Peyer's patch (tissue), 4 donors: Measurements from ENCODE around the gene AHRR. TPM values are rescaled to one million over a fixed set of nuclear protein-coding genes. Genes with fewer than 3 reads are reported as not detected.

Experiments
- DNase-seq, 3 donors: peaks; one replicate each; pipeline ENCODE4 v3.0.0-alpha.2; 2017 to 2019
- H3K27ac ChIP-seq, 4 donors: fragments of 200-600 bp; sonication (generic); one replicate each; pipeline ENCODE4 v1.5.1; 2016 to 2019
- H3K27me3 ChIP-seq, 2 donors: fragments of 200-600 bp; sonication (generic); one replicate each; pipeline ENCODE4 v1.5.1; 2019
- H3K36me3 ChIP-seq, 3 donors: fragments of 200-600 bp; sonication (generic); one replicate each; pipeline ENCODE4 v1.5.1; 2016 to 2019
- H3K4me1 ChIP-seq, 4 donors: fragments of 200-600 bp; sonication (generic); one replicate each; pipeline ENCODE4 v1.5.1; 2016 to 2019
- H3K4me3 ChIP-seq, 4 donors: fragments of 200-600 bp; sonication (generic); 1 replicate in 3 of 4; 2 replicates in 1 of 4; pipeline ENCODE4 v1.5.1; 2016 to 2019; ENCODE audit warnings: mild to moderate bottlenecking in 1 of 4
- H3K9me3 ChIP-seq, 4 donors: fragments of 200-600 bp; sonication (generic); one replicate each; pipeline ENCODE4 v1.5.1; 2016 to 2019; ENCODE audit warnings: mild to moderate bottlenecking in 1 of 4
- CTCF ChIP-seq, 6 experiments: fragments of 450-650 bp in 4 of 6; fragments of 200-600 bp in 2 of 6; sonication (generic) in 1 of 6; IDR thresholded peaks; one replicate each; pipeline ENCODE4 v1.5.1; 2017 to 2019; ENCODE audit warnings: antibody characterized with exemption in 6 of 6, mild to moderate bottlenecking in 3 of 6, moderate library complexity in 1 of 6
- POLR2A ChIP-seq, 2 donors: fragments of 450-650 bp; IDR thresholded peaks; one replicate each; pipeline ENCODE4 v1.5.1; 2017; ENCODE audit warnings: antibody characterized with exemption in 2 of 2, mild to moderate bottlenecking in 2 of 2, moderate library complexity in 2 of 2
- total RNA-seq, 4 donors: library from RNA; depleted of rRNA; stranded (reverse); fragments of >200 nt; gene quantifications; one replicate each; pipeline ENCODE4 v1.1.0, GENCODE V29; 2016

The AHRR gene
- total RNA-seq, 4 donors from 2014 or later = 1.6 to 28.1 (median 2.4) TPM

DNA sequence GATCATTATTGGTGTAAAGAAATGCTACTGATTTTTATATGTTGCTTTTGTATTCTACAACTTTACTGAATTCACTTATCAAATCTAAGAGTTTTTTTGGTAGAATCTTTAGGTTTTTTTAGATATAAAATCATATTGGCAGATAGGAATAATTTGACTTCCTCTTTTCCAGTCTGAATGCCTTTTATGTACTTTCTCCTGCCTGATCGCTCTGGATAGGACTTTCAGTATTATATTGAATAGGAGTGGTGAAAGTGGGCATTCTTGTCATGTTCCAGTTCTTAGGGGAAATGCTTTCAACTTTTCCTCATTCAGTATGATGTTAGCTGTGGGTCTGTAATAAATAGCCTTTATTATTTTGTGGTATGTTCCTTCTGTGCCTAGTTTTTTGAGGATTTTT lies 8.3 kb downstream of the AHRR start:
- TF ChIP-seq CTCF (IDR thresholded peaks at IDR 0.05) (no peak), POLR2A (IDR thresholded peaks at IDR 0.05) (no peak)
- Histone ChIP-seq H3K9me3 (no peaks in the 10 kb centered on the region), H3K4me3 (no peak overlapping the region), H3K4me1 (no peaks in the 10 kb centered on the region), H3K27me3 (no peaks in the 10 kb centered on the region), H3K36me3 (no peaks in the 10 kb centered on the region), H3K27ac (no peak overlapping the region)
- DNase-seq = no peak

DNA sequence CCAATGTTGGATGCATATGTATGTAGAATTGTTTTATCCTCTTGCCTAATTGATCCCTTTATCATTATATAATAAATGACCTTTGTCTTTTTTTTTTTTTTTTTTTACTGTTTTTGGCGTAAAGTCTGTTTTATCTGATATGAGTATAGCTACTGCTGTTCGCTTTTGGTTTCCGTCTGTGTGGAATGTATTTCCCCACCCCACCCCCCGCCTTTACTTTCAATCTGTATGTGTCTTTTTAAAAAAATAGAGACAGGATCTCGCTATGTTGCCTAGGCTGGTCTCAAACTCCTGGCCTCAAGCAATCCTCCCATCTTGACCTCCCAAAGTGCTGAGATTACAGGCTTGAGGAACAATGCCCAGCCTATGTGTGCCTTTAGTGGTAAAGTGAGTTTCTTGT lies 11.3 kb downstream of the AHRR start:
- Histone ChIP-seq H3K4me1 (no peaks in the 10 kb centered on the region), H3K36me3 (no peaks in the 10 kb centered on the region), H3K9me3 (no peaks in the 10 kb centered on the region), H3K27ac (no peak overlapping the region), H3K27me3 (no peaks in the 10 kb centered on the region), H3K4me3 (no peak overlapping the region)
- DNase-seq = no peak
- TF ChIP-seq POLR2A (IDR thresholded peaks at IDR 0.05) = no peak
- TF ChIP-seq CTCF (IDR thresholded peaks at IDR 0.05) = no peak

GRCh38 chr5:333945-334344 lies 12.4 kb downstream of the AHRR start:
- TF ChIP-seq POLR2A (IDR thresholded peaks at IDR 0.05) (no peak), CTCF (IDR thresholded peaks at IDR 0.05) (no peak)
- Histone ChIP-seq H3K36me3 (no peaks in the 10 kb centered on the region), H3K27me3 (no peaks in the 10 kb centered on the region), H3K9me3 (no peaks in the 10 kb centered on the region), H3K4me3 (no peak overlapping the region), H3K4me1 (no peaks in the 10 kb centered on the region), H3K27ac (no peak overlapping the region)
- no peak for DNase-seq

GRCh38 chr5:334903-335739 lies 13.6 kb downstream of the AHRR start:
- H3K4me1 ChIP-seq = no peaks in the 10 kb centered on the region
- H3K36me3 ChIP-seq = no peaks in the 10 kb centered on the region
- no peak overlapping the region for H3K27ac ChIP-seq
- no peak for DNase-seq
- H3K27me3 ChIP-seq = no peaks in the 10 kb centered on the region
- TF ChIP-seq POLR2A (IDR thresholded peaks at IDR 0.05) (no peak), CTCF (IDR thresholded peaks at IDR 0.05) (no peak)
- H3K9me3 ChIP-seq = no peaks in the 10 kb centered on the region
- H3K4me3 ChIP-seq = no peak overlapping the region

GRCh38 chr5:335740-336038 lies 14.2 kb downstream of the AHRR start:
- no peak overlapping the region for H3K27ac ChIP-seq
- no peaks in the 10 kb centered on the region for H3K4me1 ChIP-seq
- no peak for DNase-seq
- no peaks in the 10 kb centered on the region for H3K9me3 ChIP-seq
- H3K4me3 ChIP-seq = no peak overlapping the region
- H3K27me3 ChIP-seq = no peaks in the 10 kb centered on the region
- no peak for TF ChIP-seq CTCF (IDR thresholded peaks at IDR 0.05)
- no peak for TF ChIP-seq POLR2A (IDR thresholded peaks at IDR 0.05)
- no peaks in the 10 kb centered on the region for H3K36me3 ChIP-seq
